Measurements from ENCODE around the gene PIK3C2G.
A peak's percentile ranks its signal among the peaks of the same experiment; 100 is the strongest.

DNA sequence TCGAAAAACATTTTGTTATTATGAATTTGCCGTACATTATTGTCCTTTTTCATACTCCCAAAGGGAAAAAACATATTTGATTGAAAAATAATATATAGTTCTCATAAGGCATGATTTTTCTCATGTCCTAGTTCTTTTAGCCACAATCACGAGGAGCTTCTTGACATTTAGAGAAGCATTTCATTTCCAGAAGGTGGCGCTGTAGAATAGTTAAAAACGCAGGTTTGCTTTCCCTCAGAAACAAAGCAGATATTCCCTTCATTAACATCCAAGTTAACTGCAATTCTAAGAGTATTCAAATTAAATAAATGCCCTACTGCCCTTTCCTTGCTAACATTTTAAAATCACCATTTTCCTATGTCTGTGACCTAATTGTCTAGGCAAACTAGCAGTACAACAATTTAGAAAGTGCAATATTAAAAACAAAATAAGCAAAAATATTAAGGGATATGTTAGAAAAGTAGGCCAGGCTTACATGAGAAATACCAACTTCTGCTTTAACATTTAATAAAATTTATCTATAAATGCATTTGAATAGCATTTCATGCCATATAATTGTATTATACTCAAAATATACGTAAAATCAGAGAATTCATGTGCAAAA, 10.9 kb upstream of the PIK3C2G start:
- TF ChIP-seq, protein P1, sequence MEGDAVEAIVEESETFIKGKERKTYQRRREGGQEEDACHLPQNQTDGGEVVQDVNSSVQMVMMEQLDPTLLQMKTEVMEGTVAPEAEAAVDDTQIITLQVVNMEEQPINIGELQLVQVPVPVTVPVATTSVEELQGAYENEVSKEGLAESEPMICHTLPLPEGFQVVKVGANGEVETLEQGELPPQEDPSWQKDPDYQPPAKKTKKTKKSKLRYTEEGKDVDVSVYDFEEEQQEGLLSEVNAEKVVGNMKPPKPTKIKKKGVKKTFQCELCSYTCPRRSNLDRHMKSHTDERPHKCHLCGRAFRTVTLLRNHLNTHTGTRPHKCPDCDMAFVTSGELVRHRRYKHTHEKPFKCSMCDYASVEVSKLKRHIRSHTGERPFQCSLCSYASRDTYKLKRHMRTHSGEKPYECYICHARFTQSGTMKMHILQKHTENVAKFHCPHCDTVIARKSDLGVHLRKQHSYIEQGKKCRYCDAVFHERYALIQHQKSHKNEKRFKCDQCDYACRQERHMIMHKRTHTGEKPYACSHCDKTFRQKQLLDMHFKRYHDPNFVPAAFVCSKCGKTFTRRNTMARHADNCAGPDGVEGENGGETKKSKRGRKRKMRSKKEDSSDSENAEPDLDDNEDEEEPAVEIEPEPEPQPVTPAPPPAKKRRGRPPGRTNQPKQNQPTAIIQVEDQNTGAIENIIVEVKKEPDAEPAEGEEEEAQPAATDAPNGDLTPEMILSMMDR (conservative IDR thresholded peaks at IDR 0.05; ENCODE audit: low read length): peak; percentile 79
- no peak for TF ChIP-seq EZH2phosphoT487 (IDR thresholded peaks at IDR 0.05; ENCODE audit: borderline replicate concordance)

Data from Loucy (cell line).